HCT116 (cell line): ENCODE data around the gene DCP1A. TPM values are rescaled to one million over a fixed set of nuclear protein-coding genes. Genes with fewer than 3 reads are reported as not detected.

Experiments used
- ATAC-seq: fragments of 200-7000 bp; cut with Tn5 transposase; 2 replicates; pipeline ENCODE4 v1.9.1; 2020; ENCODE audit warnings: mild to moderate bottlenecking, moderate library complexity
- BruUV-seq: library from RNA; stranded (reverse); fragments of 400-500 nt; replicated peaks from 2 replicates; lab custom pipeline; 2021; lab: Mats Ljungman, UMichigan
- CTCF ChIA-PET: fragments of 300-600 bp; sonication (Branson Sonifier 250); formaldehyde crosslinking; loops from one replicate; lab custom pipeline; 2021; ENCODE audit warnings: antibody characterized with exemption; lab: Charles Lee
- POLR2A ChIA-PET: fragments of 300-600, 350-600 bp; sonication (Branson Sonifier 250); formaldehyde crosslinking; loops from one replicate; lab custom pipeline; 2021; ENCODE audit warnings: antibody characterized with exemption; lab: Charles Lee
- RAD21 ChIA-PET, 2 experiments: fragments of 300-600 bp; sonication (Branson Sonifier 250); formaldehyde crosslinking; loops; one replicate each; lab custom pipeline; 2023; ENCODE audit warnings: low total read pairs in 2 of 2; ENCODE audit not compliant: uncharacterized antibody in 2 of 2, unreplicated experiment in 2 of 2, low non-redundant PET in 1 of 2; lab: Charles Lee
- DNase-seq: peaks from one replicate; pipeline ENCODE4 v3.0.0-alpha.2; 2010; ENCODE audit warnings: low read depth, low spot score
- H2AFZ ChIP-seq: fragments of 200-600 bp; shearing (Covaris generic), sonication (generic); 2 replicates; pipeline ENCODE4 v1.6.1; 2017; ENCODE audit warnings: low read depth, mixed run types, mixed read lengths, antibody characterized with exemption, low read length; ENCODE audit not compliant: poor library complexity, severe bottlenecking
- H3K27ac ChIP-seq: 2 replicates; pipeline ENCODE4 v1.5.1; 2012; ENCODE audit warnings: low read depth, low read length
- H3K27me3 ChIP-seq: fragments of 200-600 bp; sonication (generic); 2 replicates; pipeline ENCODE4 v1.6.1; 2016; ENCODE audit warnings: mixed run types, low read length, mixed read lengths; ENCODE audit not compliant: insufficient read depth
- H3K36me3 ChIP-seq, 2 experiments: fragments of 200-500 bp in 1 of 2; fragments of 200-600 bp in 1 of 2; sonication (Bioruptor generic) in 1 of 2; sonication (generic) in 1 of 2; 2 replicates each; pipeline versions ENCODE4 v1.5.1 to v1.6.1; 2014 to 2016; ENCODE audit warnings: low read length in 2 of 2, inconsistent platforms in 1 of 2, mixed read lengths in 1 of 2, mixed run types in 1 of 2; ENCODE audit not compliant: insufficient read depth in 2 of 2, control insufficient read depth in 1 of 2
- H3K4me1 ChIP-seq, 2 experiments: fragments of 200-600 bp in 1 of 2; sonication (generic) in 1 of 2; 2 replicates each; pipeline versions ENCODE4 v1.5.1 to v1.6.1; 2012 to 2017; ENCODE audit warnings: low read length in 2 of 2, inconsistent platforms in 1 of 2, mild to moderate bottlenecking in 1 of 2, mixed read lengths in 1 of 2, mixed run types in 1 of 2, moderate library complexity in 1 of 2; ENCODE audit not compliant: insufficient read depth in 2 of 2, control insufficient read depth in 1 of 2
- H3K4me2 ChIP-seq: fragments of 200-600 bp; sonication (generic); 2 replicates; pipeline ENCODE4 v1.6.1; 2017; ENCODE audit warnings: mixed run types, low read length, mixed read lengths
- H3K4me3 ChIP-seq, 2 experiments: fragments of 200-600 bp in 1 of 2; sonication (generic) in 1 of 2; replicated peaks in 1 of 2; 2 replicates each; pipeline ENCODE4 v1.5.1; 2011 to 2016; ENCODE audit warnings: low read length in 2 of 2, control low read depth in 1 of 2, low read depth in 1 of 2, mild to moderate bottlenecking in 1 of 2, mixed read lengths in 1 of 2, mixed run types in 1 of 2
- H3K79me2 ChIP-seq: fragments of 200-600 bp; sonication (generic); 2 replicates; pipeline ENCODE4 v1.6.1; 2017; ENCODE audit warnings: mild to moderate bottlenecking, mixed run types, low read length, moderate library complexity, mixed read lengths; ENCODE audit not compliant: insufficient read depth
- H3K9ac ChIP-seq: fragments of 200-600 bp; sonication (generic); 2 replicates; pipeline ENCODE4 v1.6.1; 2016; ENCODE audit warnings: low read length, mixed read lengths
- H3K9me2 ChIP-seq: fragments of 200-600 bp; sonication (generic), shearing (Covaris generic); 2 replicates; pipeline ENCODE4 v1.6.1; 2017; ENCODE audit warnings: mixed run types, mild to moderate bottlenecking, moderate library complexity; ENCODE audit not compliant: insufficient read depth
- H3K9me3 ChIP-seq, 2 experiments: fragments of 200-500 bp in 1 of 2; fragments of 200-600 bp in 1 of 2; sonication (Bioruptor generic) in 1 of 2; sonication (generic) in 1 of 2; 2 replicates each; pipeline ENCODE4 v1.6.1; 2014 to 2017; ENCODE audit warnings: low read length in 2 of 2, mixed read lengths in 2 of 2, inconsistent platforms in 1 of 2, low read depth in 1 of 2, mild to moderate bottlenecking in 1 of 2, mixed run types in 1 of 2, moderate library complexity in 1 of 2; ENCODE audit not compliant: control insufficient read depth in 1 of 2, insufficient read depth in 1 of 2
- H4K20me1 ChIP-seq: fragments of 200-600 bp; sonication (generic), shearing (Covaris generic); 2 replicates; pipeline ENCODE4 v1.6.1; 2017; ENCODE audit warnings: mixed run types, mild to moderate bottlenecking, moderate library complexity; ENCODE audit not compliant: insufficient read depth
- CBX3 ChIP-seq: IDR thresholded peaks from 2 replicates; pipeline ENCODE4 v1.6.1; 2012; ENCODE audit warnings: low read depth
- EGR1 ChIP-seq: IDR thresholded peaks from 2 replicates; pipeline ENCODE4 v1.6.1; 2012; ENCODE audit warnings: low read depth
- SP1 ChIP-seq: IDR thresholded peaks from 2 replicates; pipeline ENCODE4 v1.6.1; 2012; ENCODE audit warnings: low read depth
- YY1 ChIP-seq: IDR thresholded peaks from 2 replicates; pipeline ENCODE4 v1.6.1; 2011; ENCODE audit warnings: low read length, low read depth, moderate library complexity, mild to moderate bottlenecking; ENCODE audit not compliant: insufficient replicate concordance; ENCODE audit errors: extremely low read depth
- ZNF274 ChIP-seq: fragments of 200-500 bp; sonication (Bioruptor generic); IDR thresholded peaks from 2 replicates; pipeline ENCODE4 v1.6.1; 2014; ENCODE audit warnings: mild to moderate bottlenecking, low read depth, low read length, inconsistent platforms
- intact Hi-C: fragments of 100-400 bp; cut with micrococcal nuclease; formaldehyde crosslinking; loops from 2 replicates; pipeline ENCODE4 v1.10.0; 2022
- total RNA-seq: library from RNA; stranded (reverse); gene quantifications from one replicate; pipeline ENCODE4 v1.2.1, GENCODE V29; 2021; ENCODE audit not compliant: unreplicated experiment
- TF ChIP-seq, protein P1 (sequence below): IDR thresholded peaks from 2 replicates; pipeline ENCODE4 v1.6.1; 2011; ENCODE audit warnings: mild to moderate bottlenecking, low read length, moderate library complexity; ENCODE audit not compliant: insufficient replicate concordance; ENCODE audit errors: extremely low read depth
- TF ChIP-seq, protein P2 (sequence below): IDR thresholded peaks from 2 replicates; pipeline ENCODE4 v1.6.1; 2012; ENCODE audit warnings: low read depth

Gene DCP1A
- total RNA-seq, 1 experiment from 2014 or later: 33.2 TPM

DNA sequence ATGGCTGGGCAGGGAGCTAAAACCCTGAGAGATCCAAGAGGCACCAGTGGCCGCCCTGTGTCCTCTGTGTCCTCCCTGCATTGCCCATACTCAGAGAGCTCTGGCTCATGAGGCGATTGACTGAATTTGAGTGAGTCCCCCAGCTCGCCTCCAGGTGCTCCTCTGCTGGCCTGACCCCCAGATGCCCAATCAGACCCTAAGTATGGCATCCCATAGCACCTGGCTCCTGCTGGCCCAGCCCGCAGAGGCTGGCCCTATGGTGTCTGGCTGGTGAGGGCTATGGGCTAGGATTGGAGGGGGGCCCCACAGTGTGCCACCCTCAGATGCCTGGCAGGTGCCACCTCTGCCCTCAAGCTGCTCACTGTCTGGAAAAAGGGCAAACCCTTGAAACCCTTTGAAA lies 89.9 kb downstream of the DCP1A start:
- no peak overlapping the region for H3K4me2 ChIP-seq
- no peak overlapping the region for H2AFZ ChIP-seq
- ChIA-PET RAD21 (interaction anchor here in 1 of 2 experiments (0.5 kb wide), 1 partner anchor 25 kb away, joined by 8 read pairs; no protein-coding TSS in a partner anchor), POLR2A (interaction anchor here (0.6 kb wide), 1 partner anchor 22 kb away, joined by 3 read pairs; no protein-coding TSS in a partner anchor), CTCF (interaction anchor here (1.4 kb wide), 1 partner anchor 13 kb away, joined by 4 read pairs; no protein-coding TSS in a partner anchor)
- DNase-seq (no peak), ATAC-seq (no peak)
- peaks cover 15 to 32% of the 10 kb centered on the region in 2 experiments for H3K4me1 ChIP-seq
- H3K9ac ChIP-seq: no peak overlapping the region
- H3K36me3 ChIP-seq: peaks cover under 1 to 13% of the 10 kb centered on the region in 2 experiments; a peak in 1 of 4 replicates
- H3K9me2 ChIP-seq: no peaks in the 10 kb centered on the region
- H3K4me3 ChIP-seq: no peak overlapping the region
- BruUV-seq: no TSS peak
- peaks cover 33% of the 10 kb centered on the region for H3K79me2 ChIP-seq
- no peaks in the 10 kb centered on the region for H3K27me3 ChIP-seq
- no peak overlapping the region for H3K27ac ChIP-seq
- H3K9me3 ChIP-seq: no peaks in the 10 kb centered on the region
- intact Hi-C loops: no loop called here
- peaks cover 12% of the 10 kb centered on the region; the same call in 1 of the 2 replicates for H4K20me1 ChIP-seq
- no peak for TF ChIP-seq CBX3
- TF ChIP-seq YY1: no peak
- TF ChIP-seq, protein P1, sequence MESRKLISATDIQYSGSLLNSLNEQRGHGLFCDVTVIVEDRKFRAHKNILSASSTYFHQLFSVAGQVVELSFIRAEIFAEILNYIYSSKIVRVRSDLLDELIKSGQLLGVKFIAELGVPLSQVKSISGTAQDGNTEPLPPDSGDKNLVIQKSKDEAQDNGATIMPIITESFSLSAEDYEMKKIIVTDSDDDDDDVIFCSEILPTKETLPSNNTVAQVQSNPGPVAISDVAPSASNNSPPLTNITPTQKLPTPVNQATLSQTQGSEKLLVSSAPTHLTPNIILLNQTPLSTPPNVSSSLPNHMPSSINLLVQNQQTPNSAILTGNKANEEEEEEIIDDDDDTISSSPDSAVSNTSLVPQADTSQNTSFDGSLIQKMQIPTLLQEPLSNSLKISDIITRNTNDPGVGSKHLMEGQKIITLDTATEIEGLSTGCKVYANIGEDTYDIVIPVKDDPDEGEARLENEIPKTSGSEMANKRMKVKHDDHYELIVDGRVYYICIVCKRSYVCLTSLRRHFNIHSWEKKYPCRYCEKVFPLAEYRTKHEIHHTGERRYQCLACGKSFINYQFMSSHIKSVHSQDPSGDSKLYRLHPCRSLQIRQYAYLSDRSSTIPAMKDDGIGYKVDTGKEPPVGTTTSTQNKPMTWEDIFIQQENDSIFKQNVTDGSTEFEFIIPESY: no peak
- TF ChIP-seq EGR1: no peak
- TF ChIP-seq, protein P2, sequence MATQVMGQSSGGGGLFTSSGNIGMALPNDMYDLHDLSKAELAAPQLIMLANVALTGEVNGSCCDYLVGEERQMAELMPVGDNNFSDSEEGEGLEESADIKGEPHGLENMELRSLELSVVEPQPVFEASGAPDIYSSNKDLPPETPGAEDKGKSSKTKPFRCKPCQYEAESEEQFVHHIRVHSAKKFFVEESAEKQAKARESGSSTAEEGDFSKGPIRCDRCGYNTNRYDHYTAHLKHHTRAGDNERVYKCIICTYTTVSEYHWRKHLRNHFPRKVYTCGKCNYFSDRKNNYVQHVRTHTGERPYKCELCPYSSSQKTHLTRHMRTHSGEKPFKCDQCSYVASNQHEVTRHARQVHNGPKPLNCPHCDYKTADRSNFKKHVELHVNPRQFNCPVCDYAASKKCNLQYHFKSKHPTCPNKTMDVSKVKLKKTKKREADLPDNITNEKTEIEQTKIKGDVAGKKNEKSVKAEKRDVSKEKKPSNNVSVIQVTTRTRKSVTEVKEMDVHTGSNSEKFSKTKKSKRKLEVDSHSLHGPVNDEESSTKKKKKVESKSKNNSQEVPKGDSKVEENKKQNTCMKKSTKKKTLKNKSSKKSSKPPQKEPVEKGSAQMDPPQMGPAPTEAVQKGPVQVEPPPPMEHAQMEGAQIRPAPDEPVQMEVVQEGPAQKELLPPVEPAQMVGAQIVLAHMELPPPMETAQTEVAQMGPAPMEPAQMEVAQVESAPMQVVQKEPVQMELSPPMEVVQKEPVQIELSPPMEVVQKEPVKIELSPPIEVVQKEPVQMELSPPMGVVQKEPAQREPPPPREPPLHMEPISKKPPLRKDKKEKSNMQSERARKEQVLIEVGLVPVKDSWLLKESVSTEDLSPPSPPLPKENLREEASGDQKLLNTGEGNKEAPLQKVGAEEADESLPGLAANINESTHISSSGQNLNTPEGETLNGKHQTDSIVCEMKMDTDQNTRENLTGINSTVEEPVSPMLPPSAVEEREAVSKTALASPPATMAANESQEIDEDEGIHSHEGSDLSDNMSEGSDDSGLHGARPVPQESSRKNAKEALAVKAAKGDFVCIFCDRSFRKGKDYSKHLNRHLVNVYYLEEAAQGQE: no peak
- TF ChIP-seq ZNF274: no peak
- TF ChIP-seq SP1: no peak
